Heart right ventricle (tissue), 16 donors: ENCODE results near the gene FAM20C. TPM values are rescaled to one million over a fixed set of nuclear protein-coding genes. Genes with fewer than 3 reads are reported as not detected.

ENCODE experiments used
- ATAC-seq, 8 donors: fragments of 200-7000 bp; cut with Tn5 transposase; one replicate each; pipeline ENCODE4 v1.9.1; 2020; ENCODE audit warnings: mild to moderate bottlenecking in 8 of 8, moderate library complexity in 8 of 8, moderate number of reproducible peaks in 1 of 8
- DNase-seq, 2 donors: peaks; one replicate each; pipeline ENCODE4 v3.0.0-alpha.2; 2020
- H3K27ac ChIP-seq, 10 donors: fragments of 200-600 bp; sonication (generic) in 2 of 10; one replicate each; pipeline versions ENCODE4 v1.5.0 to v1.8.0; 2020 to 2022; ENCODE audit warnings: mild to moderate bottlenecking in 3 of 10
- H3K27me3 ChIP-seq, 7 donors: fragments of 200-600 bp; one replicate each; pipeline ENCODE4 v1.8.0; 2021 to 2022; ENCODE audit warnings: mild to moderate bottlenecking in 2 of 7
- H3K36me3 ChIP-seq, 9 donors: fragments of 200-600 bp; sonication (generic) in 1 of 9; one replicate each; pipeline versions ENCODE4 v1.5.0 to v1.8.0; 2020 to 2022; ENCODE audit warnings: mild to moderate bottlenecking in 2 of 9
- H3K4me1 ChIP-seq, 9 donors: fragments of 200-600 bp; sonication (generic) in 1 of 9; one replicate each; pipeline versions ENCODE4 v1.5.0 to v1.8.0; 2020 to 2022; ENCODE audit warnings: mild to moderate bottlenecking in 4 of 9
- H3K4me3 ChIP-seq, 10 donors: fragments of 200-600 bp; sonication (generic) in 2 of 10; one replicate each; pipeline versions ENCODE4 v1.5.0 to v1.8.0; 2020 to 2022; ENCODE audit warnings: mild to moderate bottlenecking in 7 of 10, moderate library complexity in 2 of 10
- H3K9me3 ChIP-seq, 11 donors: fragments of 200-600 bp in 10 of 11; sonication (generic) in 2 of 11; one replicate each; pipeline versions ENCODE4 v1.5.0 to v1.8.0; 2013 to 2022; ENCODE audit warnings: mild to moderate bottlenecking in 2 of 11, control low read depth in 1 of 11, moderate library complexity in 1 of 11
- WGBS, 2 donors: extraction: QIAGEN DNeasy Blood & Tissue Kit; methylation state at CpG; one replicate each; pipeline ENCODE4 v1.1.7; 2013; ENCODE audit warnings: inconsistent platforms in 1 of 2; 5-methylcytosine and 5-hydroxymethylcytosine counted together
- intact Hi-C, 10 donors: fragments of 100-400 bp; cut with DNase I; formaldehyde crosslinking; loops; one replicate each; pipeline versions ENCODE4 v1.11.1 to v1.14.2; 2022
- polyA plus RNA-seq, 2 donors: library from polyadenylated mRNA; stranded (reverse); fragments of 200-250 nt; gene quantifications; one replicate each; pipeline ENCODE4 v1.2.3, GENCODE V29; 2013
- total RNA-seq, 10 donors: library from RNA; stranded (reverse); fragmentation: NEBNext Ultra II Directional in 3 of 10; extraction: Animal tissue kit (Norgen Biotek cat#: 25700) in 3 of 10; gene quantifications; one replicate each; pipeline versions ENCODE4 v1.2.1 to v1.2.4, GENCODE V29; 2021 to 2023
- TF ChIP-seq, protein P1 (sequence below), 9 donors: fragments of 200-600 bp; sonication (generic) in 2 of 9; IDR thresholded peaks; one replicate each; pipeline versions ENCODE4 v1.5.0 to v1.8.0; 2021 to 2022; ENCODE audit warnings: antibody characterized with exemption in 9 of 9, mild to moderate bottlenecking in 5 of 9, moderate library complexity in 1 of 9
- donor health status: Arrhythmogenic right ventricular cardiomyopathy.
- donor health status: ischemic (EF 13 %, LVEDD 7.1; RV severe dilation, severe dysfunction).
- donor health status: healthy with polysubstance abuse.
- donor health status: DM: no; HTN: yes; CAD: no.
- donor health status: DM: no; HTN: no; CAD: no.
- donor health status: ischemic (EF 25% LVEDD 6.9; RV normal size, moderate dysfunction).
- donor health status: ischemic (EF 25% LVEDD 5.7; RV mildly dilated, moderate dysfunction).
- donor health status: healthy.
- donor health status: DM: yes; HTN: yes; CAD: no.
- donor health status: Ischemic cardiomyopathy.
- donor health status: ischemic (EF 35%, LVEDD 5.7; RV mildly dilated, moderate dysfunction).
- donor health status: nonischemic (EF 11% LVEDD 7.7; RV severe dilation, severe dysfunction).
- donor health status: DM: yes; HTN: yes; CAD: no.
- donor health status: PGD.
- donor health status: ischemic (EF 29% LVEDD 5.4; RV normal size, mild dysfunction).
- donor health status: nonischemic (EF 23%, LVEDD 6.1; RV moderate dilation, normal function).

FAM20C gene
- total and polyA plus RNA-seq, 12 donors, result 12.4 to 59.8 (median 19.2) TPM

DNA sequence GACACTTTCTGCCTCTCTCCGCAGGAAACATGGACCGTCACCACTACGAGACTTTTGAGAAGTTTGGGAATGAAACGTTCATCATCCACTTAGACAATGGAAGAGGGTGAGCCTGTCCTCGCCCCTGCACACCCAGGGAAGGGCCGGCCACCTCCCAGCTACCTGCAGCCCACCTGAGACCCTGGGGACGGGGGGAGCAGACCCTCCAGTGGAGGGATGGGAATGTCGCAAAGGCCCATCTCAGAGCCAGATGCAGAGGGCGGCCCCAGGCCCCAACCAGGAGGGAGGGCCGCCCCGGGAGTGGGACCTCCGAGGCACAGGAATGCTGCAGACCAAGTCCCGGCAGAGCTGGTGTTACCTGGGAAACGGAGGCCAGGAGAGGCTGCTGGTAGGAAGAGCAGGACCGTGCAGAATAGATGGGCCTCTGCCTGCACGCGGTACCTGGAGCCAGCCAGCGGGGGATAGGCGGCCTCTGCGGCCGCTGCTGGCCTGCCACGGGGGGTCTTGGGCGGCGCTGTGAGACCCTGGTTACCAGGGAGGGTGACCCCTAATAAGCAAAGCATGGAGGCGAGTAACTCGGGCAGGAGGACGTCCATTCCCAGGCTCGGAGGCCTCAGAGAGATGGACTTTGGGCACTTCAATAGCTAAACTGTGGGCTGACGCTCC is 64.7 kb downstream of the FAM20C start:
- Histone ChIP-seq H3K9me3 (peaks cover 0 to 9% (median 0%) of the 10 kb centered on the region in 11 donors), H3K27ac (no peak overlapping the region), H3K4me3 (no peak overlapping the region), H3K27me3 (no peaks in the 10 kb centered on the region), H3K4me1 (no peaks in the 10 kb centered on the region), H3K36me3 (peaks cover 0 to 85% (median 30%) of the 10 kb centered on the region in 9 donors)
- 97% methylated on average over 29 of the region's 29 CpGs for WGBS, 2 donors
- intact Hi-C loops, result no loop called here
- ATAC-seq, result no peak
- TF ChIP-seq, protein P1, sequence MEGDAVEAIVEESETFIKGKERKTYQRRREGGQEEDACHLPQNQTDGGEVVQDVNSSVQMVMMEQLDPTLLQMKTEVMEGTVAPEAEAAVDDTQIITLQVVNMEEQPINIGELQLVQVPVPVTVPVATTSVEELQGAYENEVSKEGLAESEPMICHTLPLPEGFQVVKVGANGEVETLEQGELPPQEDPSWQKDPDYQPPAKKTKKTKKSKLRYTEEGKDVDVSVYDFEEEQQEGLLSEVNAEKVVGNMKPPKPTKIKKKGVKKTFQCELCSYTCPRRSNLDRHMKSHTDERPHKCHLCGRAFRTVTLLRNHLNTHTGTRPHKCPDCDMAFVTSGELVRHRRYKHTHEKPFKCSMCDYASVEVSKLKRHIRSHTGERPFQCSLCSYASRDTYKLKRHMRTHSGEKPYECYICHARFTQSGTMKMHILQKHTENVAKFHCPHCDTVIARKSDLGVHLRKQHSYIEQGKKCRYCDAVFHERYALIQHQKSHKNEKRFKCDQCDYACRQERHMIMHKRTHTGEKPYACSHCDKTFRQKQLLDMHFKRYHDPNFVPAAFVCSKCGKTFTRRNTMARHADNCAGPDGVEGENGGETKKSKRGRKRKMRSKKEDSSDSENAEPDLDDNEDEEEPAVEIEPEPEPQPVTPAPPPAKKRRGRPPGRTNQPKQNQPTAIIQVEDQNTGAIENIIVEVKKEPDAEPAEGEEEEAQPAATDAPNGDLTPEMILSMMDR (IDR thresholded peaks at IDR 0.05), result no peak
- no peak for DNase-seq

DNA sequence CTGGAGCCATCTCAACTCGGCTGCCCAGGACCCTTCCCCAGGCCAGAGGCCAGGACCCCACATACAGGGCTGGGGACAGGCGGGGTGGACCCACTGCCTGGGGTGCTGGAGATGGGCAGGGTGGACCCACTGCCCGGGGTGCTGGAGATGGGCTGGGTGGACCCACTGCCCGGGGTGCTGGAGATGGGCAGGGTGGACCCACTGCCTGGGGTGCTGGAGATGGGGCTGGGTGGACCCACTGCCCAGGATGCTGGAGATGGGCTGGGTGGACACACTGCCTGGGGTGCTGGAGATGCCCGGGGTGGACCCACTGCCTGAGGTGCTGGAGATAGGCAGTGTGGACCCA is 65.2 kb downstream of the FAM20C start:
- DNase-seq (no peak), ATAC-seq (no peak)
- Histone ChIP-seq H3K9me3 (peaks cover 0 to 14% (median 0%) of the 10 kb centered on the region in 11 donors), H3K4me1 (no peaks in the 10 kb centered on the region), H3K4me3 (no peak overlapping the region), H3K36me3 (peaks cover 0 to 80% (median 30%) of the 10 kb centered on the region in 9 donors), H3K27ac (no peak overlapping the region), H3K27me3 (no peaks in the 10 kb centered on the region)
- intact Hi-C loops, result no loop called here
- 69 to 84% methylated on average over 5 of the region's 5 CpGs for WGBS, 2 donors
- TF ChIP-seq, protein P1 (IDR thresholded peaks at IDR 0.05), result no peak

DNA sequence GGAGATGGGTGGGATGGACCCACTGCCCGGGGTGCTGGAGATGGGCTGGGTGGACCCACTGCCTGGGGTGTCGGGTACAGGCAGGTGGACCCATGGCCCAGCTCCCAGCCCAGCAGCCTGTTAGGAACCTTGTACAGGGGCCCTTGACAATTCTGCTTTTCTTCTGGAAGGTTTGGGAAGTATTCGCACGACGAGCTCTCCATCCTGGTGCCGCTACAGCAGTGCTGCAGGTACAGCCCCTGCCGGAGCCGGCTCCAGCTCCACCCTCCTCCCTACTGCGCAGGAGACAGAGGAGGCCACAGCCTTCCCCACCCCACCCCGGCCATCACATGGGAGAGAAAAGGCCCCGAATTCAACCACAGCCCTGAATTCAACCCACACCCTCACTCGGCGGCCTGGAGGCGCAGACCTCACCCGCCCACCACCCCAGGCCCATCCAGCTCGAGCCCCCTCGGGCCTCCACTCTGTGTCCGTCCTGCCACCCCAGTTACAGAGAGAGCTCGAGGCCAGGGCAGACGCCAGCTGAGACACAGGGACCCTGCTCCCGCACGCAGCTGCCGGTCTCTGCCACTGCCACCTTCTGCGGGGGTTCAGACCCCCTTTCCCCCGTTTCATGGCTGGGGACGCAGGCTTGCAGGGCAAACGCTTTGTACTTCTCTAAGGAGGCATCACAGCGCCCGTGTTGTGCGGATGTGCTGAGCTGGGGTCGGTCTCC is 66.3 kb downstream of the FAM20C start:
- no peak overlapping the region for H3K27ac ChIP-seq
- peaks cover 0 to 70% (median 30%) of the 10 kb centered on the region in 9 donors for H3K36me3 ChIP-seq
- DNase-seq (no peak), ATAC-seq (no peak)
- WGBS, 2 donors, result 98% methylated on average over 31 of the region's 31 CpGs
- TF ChIP-seq, protein P1 (IDR thresholded peaks at IDR 0.05), result no peak
- H3K9me3 ChIP-seq, result peaks cover 0 to 17% (median 0%) of the 10 kb centered on the region in 11 donors
- H3K4me1 ChIP-seq, result no peaks in the 10 kb centered on the region
- intact Hi-C loops, result no loop called here
- no peak overlapping the region for H3K4me3 ChIP-seq
- H3K27me3 ChIP-seq, result no peaks in the 10 kb centered on the region

DNA sequence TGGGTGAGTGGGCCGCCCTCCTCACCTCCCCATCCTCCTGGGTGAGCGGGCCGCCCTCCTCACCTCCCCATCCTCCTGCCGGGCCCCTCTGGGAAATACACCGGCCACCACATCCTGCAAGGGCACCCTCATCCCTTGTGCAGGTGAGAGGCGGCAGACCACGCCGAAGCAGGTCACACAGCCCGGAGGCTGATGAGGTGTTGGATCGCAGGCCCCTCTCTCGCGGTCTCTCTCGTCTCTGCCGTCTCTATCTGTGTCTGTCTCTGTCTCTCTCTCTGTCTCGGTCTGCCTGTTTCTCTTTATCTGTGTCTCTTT is 66.8 kb downstream of the FAM20C start:
- Histone ChIP-seq H3K36me3 (peaks cover 0 to 68% (median 30%) of the 10 kb centered on the region in 9 donors), H3K27ac (no peak overlapping the region), H3K4me1 (no peaks in the 10 kb centered on the region), H3K9me3 (peaks cover 0 to 21% (median 0%) of the 10 kb centered on the region in 11 donors), H3K27me3 (no peaks in the 10 kb centered on the region), H3K4me3 (no peak overlapping the region)
- TF ChIP-seq, protein P1 (IDR thresholded peaks at IDR 0.05), result no peak
- ATAC-seq (no peak), DNase-seq (no peak)
- 97% methylated on average over 15 of the region's 15 CpGs for WGBS, 2 donors
- intact Hi-C loops, result no loop called here
